T-helper 9 cell (primary cell): Measurements from ENCODE around the gene STK32C.
"Not testable (repeated sequence)": the region's sequence is repeated elsewhere in the genome, so short reads cannot be mapped to it uniquely, and the experiment has no call there.

Source experiments
- DNase-seq: peaks from one replicate; pipeline ENCODE4 v3.0.0-alpha.2; 2020

The STK32C gene

GRCh38 chr10:132279873-132280645 is 27.7 kb downstream of the STK32C start:
- no peak for DNase-seq

- DNase-seq: no peak
Measured at GRCh38 chr10:132277311-132277741, 30.4 kb downstream of the STK32C start.

GRCh38 chr10:132276706-132277105 is 31.0 kb downstream of the STK32C start:
- no peak for DNase-seq

GRCh38 chr10:132276179-132276675 is 31.5 kb downstream of the STK32C start:
- no peak for DNase-seq

- no peak for DNase-seq
Measured at GRCh38 chr10:132275426-132276178, 32.1 kb downstream of the STK32C start.

GRCh38 chr10:132274986-132275385 is 32.8 kb downstream of the STK32C start:
- no peak for DNase-seq

GRCh38 chr10:132274581-132274980 is 33.2 kb downstream of the STK32C start:
- no peak for DNase-seq

- DNase-seq: no peak
Measured at GRCh38 chr10:132273966-132274365, 33.8 kb downstream of the STK32C start.

GRCh38 chr10:132273304-132273944 is 34.3 kb downstream of the STK32C start:
- no peak for DNase-seq

- no peak for DNase-seq
Measured at GRCh38 chr10:132272231-132272971, 35.3 kb downstream of the STK32C start.

- DNase-seq: no peak
Measured at GRCh38 chr10:132271458-132272230, 36.1 kb downstream of the STK32C start.

GRCh38 chr10:132270721-132271457 is 36.9 kb downstream of the STK32C start:
- no peak for DNase-seq

- DNase-seq: no peak
Measured at GRCh38 chr10:132270256-132270655, 37.5 kb downstream of the STK32C start.

GRCh38 chr10:132269266-132270230 is 38.2 kb downstream of the STK32C start:
- no peak for DNase-seq

GRCh38 chr10:132267916-132268315 is 39.8 kb downstream of the STK32C start:
- not testable (repeated sequence) for DNase-seq

GRCh38 chr10:132266594-132267161 is 41.1 kb downstream of the STK32C start:
- no peak for DNase-seq

GRCh38 chr10:132265890-132266496 is 41.8 kb downstream of the STK32C start:
- DNase-seq: no peak

- DNase-seq: no peak
Measured at GRCh38 chr10:132264966-132265889, 42.5 kb downstream of the STK32C start.
